Measurements from ENCODE around the gene ATXN7L1. TPM values are rescaled to one million over a fixed set of nuclear protein-coding genes. Genes with fewer than 3 reads are reported as not detected.

The ATXN7L1 gene
- total RNA-seq, 2 experiments from 2014 or later: 11.2 to 16.9 TPM

GRCh38 chr7:105581066-105581811 lies 295.2 kb downstream of the ATXN7L1 start, which contains the start of gene EFCAB10:
Gene EFCAB10, minus strand, starts transcription at chr7:105581493. Its CDS starts 30 bp downstream, at chr7:105581463.
- peaks cover 6% of the 10 kb centered on the region for H3K9me3 Mint-ChIP-seq (ENCODE audit: low read depth)
- peaks cover 14% of the 10 kb centered on the region for H3K27me3 Mint-ChIP-seq
- H3K4me1 Mint-ChIP-seq: peaks cover 6% of the 10 kb centered on the region
- intact Hi-C loops (cut with DNase I, micrococcal nuclease): loop anchor here in 1 of 2 experiments (10.0 kb wide), 1 partner anchor 456 kb away; no protein-coding TSS in a partner anchor
- ChIA-PET POLR2A (interaction anchor here (0.7 kb wide), 1 partner anchor 577 kb away, joined by 3 read pairs; no protein-coding TSS in a partner anchor), CTCF (interaction anchor here (0.6 to 0.7 kb wide), 3 partner anchors 23 to 1410 kb away, joined by 3 read pairs; no protein-coding TSS in a partner anchor)
- H3K4me3 Mint-ChIP-seq: peak within 1 kb of the TSS; percentile 65
- no peaks in the 10 kb centered on the region for H3K36me3 Mint-ChIP-seq (ENCODE audit: low read depth)
- peak; percentile 83 for DNase-seq
- ATAC-seq: peak; percentile 95
- H3K27ac Mint-ChIP-seq: no peak within 1 kb of the TSS

DNA sequence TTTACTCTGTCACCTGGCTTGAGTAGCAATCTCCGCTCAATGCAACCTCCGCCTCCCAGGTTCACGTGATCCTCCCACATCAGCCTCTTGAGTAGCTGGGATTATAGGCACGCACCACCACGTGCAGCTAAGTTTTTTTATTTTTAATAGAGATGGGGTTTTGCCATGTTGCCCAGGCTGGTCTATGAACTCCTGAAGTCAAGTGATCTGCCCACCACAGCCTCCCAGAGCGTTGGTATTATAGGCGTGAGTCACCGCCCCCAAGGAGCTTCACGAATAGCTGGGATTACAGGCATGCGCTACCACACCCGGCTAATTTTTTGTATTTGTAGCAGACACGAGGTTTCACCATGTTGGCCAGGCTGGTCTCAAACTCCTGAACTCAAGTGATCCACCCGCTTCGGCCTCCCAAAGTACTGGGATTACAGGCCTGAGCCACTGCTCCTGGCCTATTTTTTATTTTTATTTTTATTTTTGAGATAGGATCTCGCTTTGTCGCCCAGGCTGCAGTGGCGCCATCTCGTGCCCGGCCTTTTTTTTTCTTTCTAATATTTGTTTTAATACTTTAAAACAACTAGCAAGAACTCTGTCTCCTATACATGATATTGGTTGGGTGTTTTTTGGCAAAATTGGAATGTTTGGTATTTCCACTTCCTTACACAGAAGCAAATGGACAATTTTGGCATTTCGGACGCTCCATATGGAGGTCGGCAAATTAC lies 296.2 kb downstream of the ATXN7L1 start:
- POLR2A ChIA-PET: interaction anchor here (0.6 kb wide), 1 partner anchor 187 kb away, joined by 4 read pairs; no protein-coding TSS in a partner anchor
- intact Hi-C loops (cut with DNase I, micrococcal nuclease): loop anchor here in 1 of 2 experiments (10.0 kb wide), 1 partner anchor 455 kb away; no protein-coding TSS in a partner anchor
- Mint-ChIP-seq H3K4me1 (peaks cover 6% of the 10 kb centered on the region), H3K27me3 (peaks cover 14% of the 10 kb centered on the region), H3K36me3 (ENCODE audit: low read depth) (no peaks in the 10 kb centered on the region), H3K27ac (no peak overlapping the region), H3K9me3 (ENCODE audit: low read depth) (peaks cover 6% of the 10 kb centered on the region), H3K4me3 (peak overlapping the region; percentile 65)
- CTCF ChIA-PET: interaction anchor here (0.6 to 1.0 kb wide), 4 partner anchors 9 to 598 kb away, joined by 3 read pairs; no protein-coding TSS in a partner anchor
- ATAC-seq (no peak), DNase-seq (no peak)

DNA sequence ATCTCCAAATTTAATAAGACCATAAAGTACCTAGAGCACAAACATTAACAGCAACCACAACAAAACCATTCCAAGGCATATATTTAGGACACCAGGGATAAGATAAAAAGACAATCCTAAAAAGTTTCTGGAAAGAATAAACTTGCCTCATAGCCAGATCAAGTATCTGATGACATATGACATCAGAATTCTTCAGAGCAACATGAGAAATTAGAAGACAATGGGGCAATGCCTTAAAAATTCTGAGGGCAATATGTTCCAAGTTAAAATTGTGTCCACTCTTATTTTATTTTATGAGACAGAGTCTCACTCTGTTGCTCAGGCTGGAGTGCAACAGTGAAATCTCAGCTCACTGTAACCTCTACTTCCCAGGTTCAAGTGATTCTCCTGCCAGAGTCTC lies 297.9 kb downstream of the ATXN7L1 start:
- CTCF ChIA-PET: no interaction called here

DNA sequence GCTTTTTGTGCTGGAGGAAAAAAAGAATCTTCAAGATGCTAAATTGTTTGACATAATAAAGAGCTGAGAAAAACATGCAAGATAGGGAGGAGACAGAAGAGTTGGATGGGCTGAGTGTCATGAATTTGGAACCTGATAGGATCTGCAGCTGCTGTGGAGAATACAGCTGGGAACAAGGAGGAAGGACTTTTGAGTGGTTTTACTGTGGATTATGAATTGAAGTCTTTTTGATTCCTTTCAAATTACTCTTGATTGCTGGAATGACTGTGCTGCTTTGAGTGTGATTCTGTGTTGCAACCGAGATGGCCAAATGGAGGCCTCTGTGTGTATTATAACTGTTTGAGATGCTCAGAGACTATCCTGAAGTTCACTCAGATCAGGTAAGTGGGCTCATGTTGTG lies 299.1 kb downstream of the ATXN7L1 start:
- ATAC-seq (no peak), DNase-seq (no peak)
- Mint-ChIP-seq H3K9me3 (ENCODE audit: low read depth) (no peaks in the 10 kb centered on the region), H3K4me1 (peaks cover 6% of the 10 kb centered on the region), H3K27ac (no peak overlapping the region), H3K27me3 (peaks cover 8% of the 10 kb centered on the region), H3K4me3 (no peak overlapping the region), H3K36me3 (ENCODE audit: low read depth) (peaks cover 2% of the 10 kb centered on the region)
- intact Hi-C loops (cut with DNase I, micrococcal nuclease): no loop called here
- POLR2A ChIA-PET: no interaction called here
- CTCF ChIA-PET: interaction anchor here (1.3 kb wide), 2 partner anchors 10 to 14 kb away, joined by 3 to 4 read pairs; no protein-coding TSS in a partner anchor

More for the DNA sequence above, 297.9 kb downstream of the ATXN7L1 start:
- POLR2A ChIA-PET: no interaction called here
- H3K4me1 Mint-ChIP-seq: peaks cover 6% of the 10 kb centered on the region
- DNase-seq (no peak), ATAC-seq (no peak)
- no peaks in the 10 kb centered on the region for H3K9me3 Mint-ChIP-seq (ENCODE audit: low read depth)
- intact Hi-C loops (cut with DNase I, micrococcal nuclease): no loop called here
- peaks cover 2% of the 10 kb centered on the region for H3K36me3 Mint-ChIP-seq (ENCODE audit: low read depth)
- H3K27me3 Mint-ChIP-seq: peaks cover 14% of the 10 kb centered on the region
- no peak overlapping the region for H3K4me3 Mint-ChIP-seq
- H3K27ac Mint-ChIP-seq: no peak overlapping the region

- ChIA-PET POLR2A (no interaction called here), CTCF (no interaction called here)
- DNase-seq (no peak), ATAC-seq (no peak)
- Mint-ChIP-seq H3K4me1 (no peaks in the 10 kb centered on the region), H3K36me3 (ENCODE audit: low read depth) (peaks cover 14% of the 10 kb centered on the region), H3K9me3 (ENCODE audit: low read depth) (no peaks in the 10 kb centered on the region), H3K4me3 (no peak overlapping the region), H3K27ac (no peak overlapping the region), H3K27me3 (no peaks in the 10 kb centered on the region)
- intact Hi-C loops (cut with DNase I, micrococcal nuclease): no loop called here
Measured at GRCh38 chr7:105571891-105572290, 304.5 kb downstream of the ATXN7L1 start.

- H3K27ac Mint-ChIP-seq: no peak overlapping the region
- DNase-seq: no peak
- no peaks in the 10 kb centered on the region for H3K9me3 Mint-ChIP-seq (ENCODE audit: low read depth)
- H3K4me3 Mint-ChIP-seq: no peak overlapping the region
- intact Hi-C loops (cut with DNase I, micrococcal nuclease): no loop called here
- ChIA-PET CTCF (interaction anchor here (0.7 to 1.6 kb wide), 3 partner anchors 12 to 90 kb away, joined by 3 read pairs; no protein-coding TSS in a partner anchor), POLR2A (no interaction called here)
- no peak for ATAC-seq
- H3K36me3 Mint-ChIP-seq (ENCODE audit: low read depth): peaks cover 22% of the 10 kb centered on the region
- H3K4me1 Mint-ChIP-seq: no peaks in the 10 kb centered on the region
- H3K27me3 Mint-ChIP-seq: no peaks in the 10 kb centered on the region
Measured at GRCh38 chr7:105567821-105568220, 308.6 kb downstream of the ATXN7L1 start.

DNA sequence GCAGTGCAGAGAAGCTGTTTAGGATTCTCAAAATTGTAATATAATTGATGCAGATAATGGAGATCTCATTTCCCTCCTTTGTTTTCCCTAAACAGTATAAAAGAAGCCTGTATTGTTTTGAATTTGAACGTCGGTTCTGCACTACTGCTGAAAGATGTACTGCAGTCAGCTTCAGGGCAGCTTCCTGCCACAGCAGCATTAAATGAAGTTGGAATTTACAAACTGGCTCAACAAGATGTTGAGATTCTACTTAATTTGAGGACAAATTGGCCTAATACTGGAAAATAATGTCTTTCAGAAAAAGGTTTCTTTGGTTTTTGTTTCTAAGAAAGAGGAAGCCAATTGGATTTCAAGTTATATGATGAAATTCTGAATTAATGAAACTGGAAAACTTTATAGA lies 309.4 kb downstream of the ATXN7L1 start:
- no peaks in the 10 kb centered on the region for H3K9me3 Mint-ChIP-seq (ENCODE audit: low read depth)
- no peak overlapping the region for H3K4me3 Mint-ChIP-seq
- DNase-seq (no peak), ATAC-seq (no peak)
- H3K27ac Mint-ChIP-seq: no peak overlapping the region
- POLR2A ChIA-PET: interaction anchor here (0.7 kb wide), 1 partner anchor 466 kb away, joined by 3 read pairs; no protein-coding TSS in a partner anchor
- no peaks in the 10 kb centered on the region for H3K4me1 Mint-ChIP-seq
- intact Hi-C loops (cut with DNase I, micrococcal nuclease): no loop called here
- H3K36me3 Mint-ChIP-seq (ENCODE audit: low read depth): peaks cover 23% of the 10 kb centered on the region
- no peaks in the 10 kb centered on the region for H3K27me3 Mint-ChIP-seq
- CTCF ChIA-PET: interaction anchor here (0.6 to 1.6 kb wide), 2 partner anchors 13 to 250 kb away, joined by 3 to 4 read pairs; no protein-coding TSS in a partner anchor

GRCh38 chr7:105565190-105565589 lies 311.2 kb downstream of the ATXN7L1 start:
- ChIA-PET CTCF (interaction anchor here (0.6 to 1.4 kb wide), 2 partner anchors 34 to 147 kb away, joined by 3 to 8 read pairs; partner anchors contain the start of gene RINT1), POLR2A (no interaction called here)
- ATAC-seq: no peak
- no peaks in the 10 kb centered on the region for H3K27me3 Mint-ChIP-seq
- H3K4me3 Mint-ChIP-seq: no peak overlapping the region
- DNase-seq: no peak
- peaks cover 24% of the 10 kb centered on the region for H3K36me3 Mint-ChIP-seq (ENCODE audit: low read depth)
- no peaks in the 10 kb centered on the region for H3K4me1 Mint-ChIP-seq
- H3K27ac Mint-ChIP-seq: no peak overlapping the region
- no peaks in the 10 kb centered on the region for H3K9me3 Mint-ChIP-seq (ENCODE audit: low read depth)
- intact Hi-C loops (cut with DNase I, micrococcal nuclease): no loop called here

GRCh38 chr7:105559926-105560325 lies 316.5 kb downstream of the ATXN7L1 start:
- intact Hi-C loops (cut with DNase I, micrococcal nuclease): no loop called here
- DNase-seq (no peak), ATAC-seq (no peak)
- Mint-ChIP-seq H3K4me3 (no peak overlapping the region), H3K9me3 (ENCODE audit: low read depth) (no peaks in the 10 kb centered on the region), H3K36me3 (ENCODE audit: low read depth) (peaks cover 25% of the 10 kb centered on the region), H3K27me3 (no peaks in the 10 kb centered on the region), H3K4me1 (no peaks in the 10 kb centered on the region), H3K27ac (peak overlapping the region; percentile 8)
- CTCF ChIA-PET: interaction anchor here (0.6 kb wide), 1 partner anchor 74 kb away, joined by 3 read pairs; no protein-coding TSS in a partner anchor
- POLR2A ChIA-PET: no interaction called here

All from activated CD4-positive, alpha-beta T cell treated with anti-CD3 and anti-CD28 coated beads for 36 hours (primary cell).